ACC112 (cell line): Measurements from ENCODE around the gene ARMC10.
"Not testable (repeated sequence)": the region's sequence is repeated elsewhere in the genome, so short reads cannot be mapped to it uniquely, and the experiment has no call there.

ENCODE experiments used
- H2AFZ ChIP-seq: fragments of 200-600 bp; sonication (generic); one replicate; pipeline ENCODE4 v1.6.0; 2017; ENCODE audit warnings: antibody characterized with exemption, low read length; ENCODE audit not compliant: unreplicated experiment
- H3K27ac ChIP-seq: fragments of 200-600 bp; sonication (generic); 2 replicates; pipeline ENCODE4 v1.5.1; 2014; ENCODE audit warnings: low read depth, mild to moderate bottlenecking, antibody characterized with exemption, low read length, moderate library complexity
- H3K27me3 ChIP-seq: fragments of 200-600 bp; sonication (generic); 2 replicates; pipeline ENCODE4 v1.6.1; 2014; ENCODE audit warnings: mild to moderate bottlenecking, antibody characterized with exemption, low read length, moderate library complexity, mixed read lengths; ENCODE audit not compliant: insufficient read depth
- H3K36me3 ChIP-seq: fragments of 200-600 bp; sonication (generic); 2 replicates; pipeline ENCODE4 v1.6.1; 2016; ENCODE audit warnings: mild to moderate bottlenecking, antibody characterized with exemption, low read length, moderate library complexity, mixed read lengths; ENCODE audit not compliant: insufficient read depth
- H3K4me1 ChIP-seq: fragments of 200-600 bp; sonication (generic); one replicate; pipeline ENCODE4 v1.6.1; 2016; ENCODE audit warnings: low read length, mixed read lengths; ENCODE audit not compliant: insufficient read depth, unreplicated experiment, control insufficient read depth
- H3K4me3 ChIP-seq: fragments of 200-600 bp; sonication (generic); 2 replicates; pipeline ENCODE4 v1.5.1; 2014; ENCODE audit warnings: mild to moderate bottlenecking, low read depth, low read length
- H3K79me2 ChIP-seq: fragments of 200-600 bp; sonication (generic); one replicate; pipeline ENCODE4 v1.6.0; 2016; ENCODE audit warnings: low read length; ENCODE audit not compliant: control insufficient read depth, unreplicated experiment, insufficient read depth

ARMC10 gene

GRCh38 chr7:103077318-103077717, 2.4 kb downstream of the ARMC10 start:
- Histone ChIP-seq H3K27ac (no peak overlapping the region), H3K27me3 (no peaks in the 10 kb centered on the region), H2AFZ (no peak overlapping the region), H3K4me1 (peaks cover 12% of the 10 kb centered on the region), H3K36me3 (no peaks in the 10 kb centered on the region), H3K79me2 (peaks cover 26% of the 10 kb centered on the region), H3K4me3 (no peak overlapping the region)

GRCh38 chr7:103078226-103078625, 3.3 kb downstream of the ARMC10 start:
- H3K4me3 ChIP-seq, H3K36me3 ChIP-seq, H2AFZ ChIP-seq, H3K27ac ChIP-seq, H3K27me3 ChIP-seq: not testable (repeated sequence)
- Histone ChIP-seq H3K79me2 (peaks cover 26% of the 10 kb centered on the region), H3K4me1 (peaks cover 12% of the 10 kb centered on the region)

- H2AFZ ChIP-seq: no peak overlapping the region
- H3K4me3 ChIP-seq: no peak overlapping the region
- H3K79me2 ChIP-seq: peaks cover 26% of the 10 kb centered on the region
- H3K27me3 ChIP-seq: no peaks in the 10 kb centered on the region
- H3K36me3 ChIP-seq: no peaks in the 10 kb centered on the region
- H3K4me1 ChIP-seq: peaks cover 7% of the 10 kb centered on the region
- H3K27ac ChIP-seq: no peak overlapping the region
These were observed 4.9 kb downstream of the ARMC10 start for GRCh38 chr7:103079836-103080235.

- peaks cover 21% of the 10 kb centered on the region for H3K79me2 ChIP-seq
- H2AFZ ChIP-seq: no peak overlapping the region
- H3K36me3 ChIP-seq: 0 out of 2 replicates have a peak, but pooled peaks cover 1% of the 10 kb centered on the region
- no peaks in the 10 kb centered on the region for H3K27me3 ChIP-seq
- H3K4me3 ChIP-seq: no peak overlapping the region
- no peak overlapping the region for H3K27ac ChIP-seq
- H3K4me1 ChIP-seq: peaks cover 5% of the 10 kb centered on the region
These were observed 6.0 kb downstream of the ARMC10 start for GRCh38 chr7:103080923-103081322.

GRCh38 chr7:103082497-103082896, 7.6 kb downstream of the ARMC10 start:
- H3K4me3 ChIP-seq: no peak overlapping the region
- H3K27ac ChIP-seq: no peak overlapping the region
- H3K4me1 ChIP-seq: no peaks in the 10 kb centered on the region
- peaks cover 12% of the 10 kb centered on the region for H3K36me3 ChIP-seq
- H3K27me3 ChIP-seq: no peaks in the 10 kb centered on the region
- H2AFZ ChIP-seq: no peak overlapping the region
- peaks cover 6% of the 10 kb centered on the region for H3K79me2 ChIP-seq

GRCh38 chr7:103083210-103083609, 8.3 kb downstream of the ARMC10 start:
- H3K4me1 ChIP-seq: no peaks in the 10 kb centered on the region
- peaks cover 5% of the 10 kb centered on the region for H3K79me2 ChIP-seq
- H2AFZ ChIP-seq: no peak overlapping the region
- H3K36me3 ChIP-seq: peaks cover 13% of the 10 kb centered on the region
- H3K4me3 ChIP-seq: no peak overlapping the region
- H3K27ac ChIP-seq: no peak overlapping the region
- no peaks in the 10 kb centered on the region for H3K27me3 ChIP-seq

GRCh38 chr7:103092321-103092720, 17.4 kb downstream of the ARMC10 start:
- H3K4me3 ChIP-seq, H3K4me1 ChIP-seq, H3K79me2 ChIP-seq, H3K36me3 ChIP-seq, H2AFZ ChIP-seq, H3K27me3 ChIP-seq, H3K27ac ChIP-seq: not testable (repeated sequence)

- no peaks in the 10 kb centered on the region for H3K4me1 ChIP-seq
- H3K27ac ChIP-seq: no peak overlapping the region
- no peak overlapping the region for H3K4me3 ChIP-seq
- peaks cover 4% of the 10 kb centered on the region; the same call in 1 of the 2 replicates for H3K36me3 ChIP-seq
- no peaks in the 10 kb centered on the region for H3K27me3 ChIP-seq
- no peaks in the 10 kb centered on the region for H3K79me2 ChIP-seq
- no peak overlapping the region for H2AFZ ChIP-seq
These were observed 18.5 kb downstream of the ARMC10 start for GRCh38 chr7:103093429-103093828.

- Histone ChIP-seq H3K79me2 (no peaks in the 10 kb centered on the region), H3K4me3 (no peak overlapping the region), H3K27me3 (no peaks in the 10 kb centered on the region), H3K4me1 (no peaks in the 10 kb centered on the region), H2AFZ (no peak overlapping the region), H3K27ac (no peak overlapping the region), H3K36me3 (peaks cover 4% of the 10 kb centered on the region; the same call in 1 of the 2 replicates)
These were observed 19.2 kb downstream of the ARMC10 start for GRCh38 chr7:103094102-103094501.

GRCh38 chr7:103095558-103095957, 20.6 kb downstream of the ARMC10 start:
- H3K4me1 ChIP-seq, H3K36me3 ChIP-seq, H2AFZ ChIP-seq: not testable (repeated sequence)

GRCh38 chr7:103097041-103097440, 22.1 kb downstream of the ARMC10 start:
- Histone ChIP-seq H3K36me3 (peaks cover 4% of the 10 kb centered on the region), H3K27ac (no peak overlapping the region), H3K4me1 (no peaks in the 10 kb centered on the region), H3K4me3 (no peak overlapping the region), H2AFZ (no peak overlapping the region), H3K27me3 (no peaks in the 10 kb centered on the region), H3K79me2 (no peaks in the 10 kb centered on the region)

More at GRCh38 chr7:103095558-103095957, 20.6 kb downstream of the ARMC10 start:
- not testable (repeated sequence) for H3K4me3 ChIP-seq, H3K79me2 ChIP-seq, H3K27me3 ChIP-seq, H3K27ac ChIP-seq
